Measurements from ENCODE around the gene ACOT7. TPM values are rescaled to one million over a fixed set of nuclear protein-coding genes. Genes with fewer than 3 reads are reported as not detected.

Gene ACOT7
- total and polyA plus RNA-seq, 2 experiments from 2014 or later: 20.3 to 39.9 TPM

- no peak overlapping the region for H2AFZ ChIP-seq
- no peaks in the 10 kb centered on the region for H3K79me2 ChIP-seq
- H3K4me1 ChIP-seq (ENCODE audit: insufficient read depth): no peaks in the 10 kb centered on the region
- no peaks in the 10 kb centered on the region for H3K36me3 ChIP-seq (replicated peaks; ENCODE audit: insufficient read depth, low read depth)
- H3K9me3 ChIP-seq (ENCODE audit: low read depth): no peaks in the 10 kb centered on the region
- H4K20me1 ChIP-seq (ENCODE audit: insufficient read depth, poor library complexity, severe bottlenecking): no peaks in the 10 kb centered on the region
- H3K4me3 ChIP-seq: no peak overlapping the region
- WGBS (ENCODE audit: low lambda C conversion rate, missing lambda C conversion rate): 96% methylated on average over 10 of the region's 10 CpGs
- no peak for DNase-seq (ENCODE audit: low spot score)
- no peak overlapping the region for H3K4me2 ChIP-seq
- no peaks in the 10 kb centered on the region for H3K27me3 ChIP-seq
- H3K27ac ChIP-seq: no peak overlapping the region
- H3K9me2 ChIP-seq (replicated peaks; ENCODE audit: insufficient read depth): no peaks in the 10 kb centered on the region
- TF ChIP-seq CTCF (IDR thresholded peaks at IDR 0.05; ENCODE audit: poor library complexity) (no peak), EZH2phosphoT487 (IDR thresholded peaks at IDR 0.05; ENCODE audit: low read depth, severe bottlenecking, unreplicated experiment) (no peak), EZH2 (IDR thresholded peaks at IDR 0.05; ENCODE audit: borderline replicate concordance) (no peak)
These were observed 71.4 kb downstream of the ACOT7 start for GRCh38 chr1:6322161-6322560.

- no peak overlapping the region for H3K4me2 ChIP-seq
- H3K79me2 ChIP-seq: no peaks in the 10 kb centered on the region
- TF ChIP-seq EZH2 (IDR thresholded peaks at IDR 0.05; ENCODE audit: borderline replicate concordance) (no peak), EZH2phosphoT487 (IDR thresholded peaks at IDR 0.05; ENCODE audit: low read depth, severe bottlenecking, unreplicated experiment) (no peak), CTCF (IDR thresholded peaks at IDR 0.05; ENCODE audit: poor library complexity) (no peak)
- no peak for DNase-seq (ENCODE audit: low spot score)
- H3K36me3 ChIP-seq (replicated peaks; ENCODE audit: insufficient read depth, low read depth): no peaks in the 10 kb centered on the region
- no peaks in the 10 kb centered on the region for H3K4me1 ChIP-seq (ENCODE audit: insufficient read depth)
- no peaks in the 10 kb centered on the region for H3K9me2 ChIP-seq (replicated peaks; ENCODE audit: insufficient read depth)
- 78% methylated on average over 8 of the region's 8 CpGs for WGBS (ENCODE audit: low lambda C conversion rate, missing lambda C conversion rate)
- no peaks in the 10 kb centered on the region for H3K9me3 ChIP-seq (ENCODE audit: low read depth)
- no peak overlapping the region for H3K27ac ChIP-seq
- no peaks in the 10 kb centered on the region for H3K27me3 ChIP-seq
- no peak overlapping the region for H2AFZ ChIP-seq
- H3K4me3 ChIP-seq: no peak overlapping the region
- no peaks in the 10 kb centered on the region for H4K20me1 ChIP-seq (ENCODE audit: insufficient read depth, poor library complexity, severe bottlenecking)
These were observed 72.4 kb downstream of the ACOT7 start for GRCh38 chr1:6321205-6321604.

- peak overlapping the region; percentile 28 for H3K27ac ChIP-seq
- H3K79me2 ChIP-seq: no peaks in the 10 kb centered on the region
- H3K9me3 ChIP-seq (ENCODE audit: low read depth): no peaks in the 10 kb centered on the region
- no peak overlapping the region for H3K4me3 ChIP-seq
- no peak for TF ChIP-seq EZH2 (IDR thresholded peaks at IDR 0.05; ENCODE audit: borderline replicate concordance)
- no peak for TF ChIP-seq CTCF (IDR thresholded peaks at IDR 0.05; ENCODE audit: poor library complexity)
- no peak for TF ChIP-seq EZH2phosphoT487 (IDR thresholded peaks at IDR 0.05; ENCODE audit: low read depth, severe bottlenecking, unreplicated experiment)
- no peak for DNase-seq (ENCODE audit: low spot score)
- no peak overlapping the region for H2AFZ ChIP-seq
- no peak overlapping the region for H3K4me2 ChIP-seq
- H3K9me2 ChIP-seq (replicated peaks; ENCODE audit: insufficient read depth): no peaks in the 10 kb centered on the region
- H3K4me1 ChIP-seq (ENCODE audit: insufficient read depth): no peaks in the 10 kb centered on the region
- H4K20me1 ChIP-seq (ENCODE audit: insufficient read depth, poor library complexity, severe bottlenecking): no peaks in the 10 kb centered on the region
- H3K27me3 ChIP-seq: no peaks in the 10 kb centered on the region
- no peaks in the 10 kb centered on the region for H3K36me3 ChIP-seq (replicated peaks; ENCODE audit: insufficient read depth, low read depth)
- 57% methylated on average over 11 of the region's 11 CpGs for WGBS (ENCODE audit: low lambda C conversion rate, missing lambda C conversion rate)
These were observed 76.3 kb downstream of the ACOT7 start for GRCh38 chr1:6317098-6317760.
